Activated naive CD8-positive, alpha-beta T cell treated with anti-CD3 and anti-CD28 coated beads, Interleukin-2, amount 50 U/mL, for 16 hours (primary cell): Measurements from ENCODE around the gene SLC43A2.
A peak's percentile ranks its signal among the peaks of the same experiment; 100 is the strongest.
"Not testable (repeated sequence)": the region's sequence is repeated elsewhere in the genome, so short reads cannot be mapped to it uniquely, and the experiment has no call there.

Experiments used
- DNase-seq: peaks from one replicate; pipeline ENCODE4 v3.0.0-alpha.2; 2020; ENCODE audit warnings: low read depth, low spot score

The SLC43A2 gene

GRCh38 chr17:1590029-1590746, 38.4 kb downstream of the SLC43A2 start:
- no peak for DNase-seq

DNA sequence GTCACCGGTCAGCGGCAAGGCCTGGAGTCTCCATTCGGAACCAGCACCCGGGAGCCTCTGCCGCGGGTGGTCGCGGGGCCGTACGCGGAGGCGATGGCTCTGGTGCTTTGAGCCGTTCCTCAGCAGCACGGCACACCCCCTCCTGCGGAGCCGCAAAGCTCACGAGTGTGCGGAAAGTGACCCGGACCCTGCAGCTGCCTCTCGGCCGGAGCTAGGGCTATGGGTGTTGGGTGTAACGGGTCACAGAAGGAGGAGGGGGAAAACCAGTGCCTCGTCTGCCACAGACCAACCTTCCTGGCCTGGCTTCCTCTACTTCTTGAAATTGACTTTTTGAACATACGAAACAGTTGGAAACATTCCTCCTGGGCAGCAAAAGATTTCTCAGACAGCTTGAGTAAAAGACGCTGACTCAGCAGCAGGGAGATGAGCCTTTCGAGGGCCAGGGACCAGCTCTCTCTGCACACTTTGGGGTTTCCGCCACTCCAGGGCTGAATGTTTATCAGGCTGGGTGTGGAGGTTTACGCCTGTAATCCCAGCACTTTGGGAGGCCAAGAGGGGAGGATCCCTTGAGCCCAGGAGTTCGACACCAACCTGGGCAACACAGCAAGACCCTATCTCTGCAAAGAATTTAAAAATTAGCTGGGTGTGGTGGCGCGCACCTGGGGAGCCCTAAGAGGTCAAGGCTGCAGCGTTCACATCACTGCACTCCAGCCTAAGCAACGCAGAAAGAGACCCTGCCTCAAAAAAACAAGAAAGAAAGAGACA, 39.6 kb downstream of the SLC43A2 start:
- DNase-seq = no peak

- no peak for DNase-seq
These were observed 44.5 kb downstream of the SLC43A2 start for GRCh38 chr17:1584167-1584566.

DNA sequence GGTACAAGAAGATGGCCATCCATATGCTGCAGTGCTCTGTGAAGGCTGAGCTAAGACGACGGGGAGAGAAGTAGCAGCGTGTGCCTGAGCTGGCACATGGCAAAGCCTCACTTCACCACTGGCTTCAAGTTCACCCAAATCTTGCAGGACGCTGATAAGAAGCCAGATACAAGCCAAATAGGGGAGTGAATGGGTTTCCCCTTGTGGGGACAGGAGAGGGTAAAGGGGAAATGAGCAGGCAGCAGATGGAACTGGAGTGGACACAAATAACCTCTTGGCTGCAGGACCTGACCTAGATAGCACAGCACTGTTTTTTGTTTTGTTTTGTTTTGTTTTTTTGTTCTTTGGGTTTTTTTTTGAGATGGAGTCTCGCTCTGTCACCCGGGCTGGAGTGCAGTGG, 45.1 kb downstream of the SLC43A2 start:
- no peak for DNase-seq

DNA sequence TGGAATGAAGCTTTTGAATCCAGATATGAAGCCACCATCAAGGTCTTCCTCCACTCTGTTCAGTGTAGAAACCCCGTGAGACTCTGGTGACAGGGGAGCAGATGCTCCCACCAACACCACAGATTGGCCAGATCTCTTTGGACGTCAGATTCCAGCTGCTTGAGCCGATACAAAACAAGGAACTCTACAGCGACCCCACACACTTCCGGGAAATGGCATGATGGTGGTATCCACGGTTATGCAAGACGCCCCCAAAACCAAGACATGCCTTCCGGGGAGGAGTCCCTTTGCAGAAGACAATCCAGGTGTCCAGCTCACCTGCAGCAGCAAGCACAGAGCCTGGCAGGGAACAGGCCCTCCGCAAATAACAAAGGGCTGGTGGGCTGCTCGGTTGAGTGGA, 46.3 kb downstream of the SLC43A2 start:
- DNase-seq = no peak

DNA sequence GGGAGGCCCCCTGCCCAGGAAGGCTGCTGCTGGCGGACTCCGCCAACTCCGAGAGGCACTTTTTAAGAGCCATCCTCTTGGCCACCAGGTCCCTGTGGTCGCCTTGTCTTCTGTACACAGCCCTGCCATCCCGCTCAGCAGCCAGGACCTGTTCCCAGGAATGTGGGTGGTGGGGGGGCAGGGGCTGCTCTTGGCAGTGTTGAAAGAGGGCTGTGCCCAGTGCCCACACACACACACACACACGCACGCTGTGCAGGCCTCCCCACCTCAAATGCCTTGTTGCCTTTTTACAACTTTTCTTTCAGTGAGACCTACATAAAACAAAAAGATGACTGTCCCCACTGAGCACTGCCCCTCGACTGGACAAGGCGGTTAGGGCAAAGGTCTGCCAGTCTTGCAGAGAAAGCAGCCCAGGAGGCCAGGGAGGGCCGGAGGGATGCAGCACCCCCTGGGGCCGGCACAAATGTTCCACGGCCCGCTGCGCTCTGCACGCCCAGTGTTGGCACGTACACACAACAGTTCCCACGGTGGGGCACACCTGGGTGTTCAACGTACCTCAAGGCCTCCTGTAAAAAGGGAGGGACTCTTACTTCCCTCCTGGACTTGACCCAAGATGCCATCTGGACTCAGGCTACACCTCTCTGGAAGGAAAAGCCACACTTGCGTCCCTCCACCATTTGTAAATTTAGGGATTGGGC, 47.5 kb downstream of the SLC43A2 start:
- no peak for DNase-seq

DNA sequence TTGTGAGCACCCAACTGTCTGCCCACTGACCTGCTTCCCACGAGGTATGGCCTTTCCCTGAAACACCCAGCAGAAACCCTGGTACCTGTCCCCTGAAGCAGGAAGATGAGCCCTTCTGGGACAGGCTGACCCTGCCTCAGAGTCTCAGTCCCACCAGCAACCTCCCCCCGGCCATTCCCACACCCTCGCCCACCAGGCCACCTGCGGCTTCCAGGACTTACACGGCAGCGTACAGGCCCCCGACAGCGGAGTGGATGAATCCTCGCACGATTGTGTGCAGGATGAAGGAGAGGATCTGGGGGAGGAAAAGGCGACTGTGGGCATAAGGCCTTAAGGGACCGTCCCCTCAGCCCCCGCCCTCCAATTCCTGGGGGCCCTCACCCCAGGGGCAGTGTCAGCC, 50.6 kb downstream of the SLC43A2 start:
- DNase-seq = no peak

DNA sequence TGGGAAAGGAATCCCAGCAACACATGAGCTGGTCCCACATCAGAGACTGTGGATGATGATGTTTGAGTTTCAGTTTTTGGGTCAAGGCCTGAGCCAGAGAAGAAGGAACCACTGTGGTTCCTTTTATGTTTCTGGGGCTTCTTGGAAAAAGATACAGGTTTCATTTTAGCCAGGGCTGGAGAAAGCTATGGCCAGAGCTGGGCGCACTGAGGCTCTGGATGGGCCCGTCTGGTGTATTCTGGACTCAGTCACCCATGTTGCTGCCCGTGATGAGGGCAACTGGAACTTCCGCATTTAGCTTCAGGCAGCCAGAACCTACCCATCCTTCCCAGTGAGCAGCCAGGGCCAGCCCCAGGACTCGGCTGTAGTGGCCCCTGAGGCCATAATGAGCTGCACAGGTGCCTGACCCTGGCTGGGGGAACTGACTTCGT, 51.0 kb downstream of the SLC43A2 start:
- no peak for DNase-seq

DNA sequence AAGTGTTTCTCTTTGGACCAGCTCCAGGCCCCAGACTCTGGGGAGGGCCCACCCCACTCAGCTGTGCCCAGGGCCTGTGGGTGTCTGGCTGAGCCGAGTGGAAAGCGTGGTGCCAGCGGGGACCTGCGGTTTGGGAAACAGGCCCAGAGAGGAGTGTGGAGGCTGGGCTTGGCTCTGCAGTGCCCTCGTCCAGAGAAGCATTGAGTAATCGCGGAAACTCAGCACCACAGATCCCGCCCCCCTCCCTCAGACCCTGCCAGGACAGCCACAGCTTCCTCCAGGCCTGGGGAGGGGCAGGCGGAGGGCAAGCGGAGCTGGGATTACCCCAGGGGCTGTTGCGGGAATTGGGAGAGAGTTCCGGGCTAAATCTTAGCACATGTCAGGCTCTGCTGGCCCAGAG, 51.5 kb downstream of the SLC43A2 start:
- DNase-seq = no peak

- no peak for DNase-seq
These were observed 52.1 kb downstream of the SLC43A2 start for GRCh38 chr17:1576500-1576899.

- no peak for DNase-seq
These were observed 53.8 kb downstream of the SLC43A2 start for GRCh38 chr17:1574697-1575471.

GRCh38 chr17:1573932-1574696, 54.5 kb downstream of the SLC43A2 start:
- DNase-seq = peak; percentile 21

- DNase-seq = not testable (repeated sequence)
These were observed 56.0 kb downstream of the SLC43A2 start for GRCh38 chr17:1572646-1573045.

GRCh38 chr17:1571341-1571704, 57.3 kb downstream of the SLC43A2 start:
- DNase-seq = no peak

- no peak for DNase-seq
These were observed 59.5 kb downstream of the SLC43A2 start for GRCh38 chr17:1568950-1569810.

GRCh38 chr17:1566505-1567199, 62.0 kb downstream of the SLC43A2 start:
- DNase-seq = no peak

DNA sequence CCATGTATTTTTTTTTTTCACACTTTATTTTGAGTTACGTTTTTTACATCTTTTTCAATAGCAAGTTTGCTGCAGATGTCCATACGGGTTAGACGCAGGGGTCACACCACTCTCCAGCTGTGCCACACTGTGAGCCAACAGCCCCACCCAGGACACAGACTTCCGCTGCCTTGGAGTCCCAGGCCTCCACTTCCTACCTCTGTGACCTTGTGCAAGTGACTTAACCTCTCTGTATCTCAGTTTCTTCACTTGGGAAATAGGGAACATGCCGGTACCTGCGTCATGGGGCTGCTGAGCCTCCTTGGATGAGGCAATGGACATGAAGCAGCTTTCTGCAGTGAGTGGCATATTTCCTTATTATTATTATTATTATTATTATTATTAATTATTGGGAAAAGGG, 62.8 kb downstream of the SLC43A2 start:
- no peak for DNase-seq

DNA sequence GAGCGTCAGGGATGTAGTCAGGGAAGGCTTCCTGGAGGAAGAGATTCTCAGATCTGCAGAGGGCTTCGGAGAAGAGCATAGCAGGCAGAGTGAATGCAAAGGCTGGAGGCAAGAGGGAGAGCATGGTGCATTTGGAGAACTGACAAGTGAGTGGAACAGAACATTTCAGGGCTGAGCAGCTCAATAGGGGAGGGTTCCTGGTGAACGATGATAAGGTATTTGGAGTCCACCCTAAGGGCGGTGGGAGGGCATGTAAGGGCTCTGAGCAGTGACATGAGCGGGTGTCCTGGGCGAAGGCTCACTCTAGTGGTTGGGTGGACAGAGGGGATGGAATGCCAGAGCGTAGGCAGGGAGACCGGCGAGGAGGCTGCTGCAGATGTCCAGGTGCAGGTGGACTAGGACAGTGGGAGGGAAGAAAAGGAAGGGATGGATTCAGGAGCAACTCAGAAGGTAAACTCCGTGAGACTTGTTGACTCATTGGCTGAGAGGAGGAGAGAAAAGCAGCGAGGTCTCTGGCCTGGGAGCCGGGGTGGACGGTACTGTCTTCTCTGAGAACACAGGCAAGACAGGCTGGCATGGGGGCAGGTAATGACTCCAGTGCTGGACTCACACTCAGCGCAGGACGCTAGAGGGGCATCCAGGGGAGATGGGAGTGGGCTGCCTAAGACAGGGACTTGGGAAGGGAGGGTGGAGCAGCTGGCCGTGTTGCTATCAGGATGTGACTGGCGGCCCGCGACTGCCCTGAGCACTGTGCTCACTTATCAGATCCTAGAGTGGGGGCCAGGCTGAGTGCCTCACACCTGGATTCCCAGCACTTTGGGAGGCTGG, 64.6 kb downstream of the SLC43A2 start:
- DNase-seq = no peak

DNA sequence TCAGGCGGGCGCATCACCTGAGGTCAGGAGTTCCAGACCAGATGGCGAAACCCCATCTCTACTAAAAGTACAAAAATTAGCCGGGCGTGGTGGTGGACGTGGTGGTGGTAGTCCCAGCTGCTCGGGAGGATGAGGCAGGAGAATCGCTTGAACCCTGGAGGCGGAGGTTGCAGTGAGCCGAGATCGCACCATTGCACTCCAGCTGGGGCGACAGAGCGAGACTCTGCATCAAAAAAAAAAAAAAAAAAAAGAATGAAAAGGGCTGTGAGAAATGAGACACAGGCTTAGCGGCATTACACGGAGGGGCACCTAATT, 65.2 kb downstream of the SLC43A2 start:
- DNase-seq = not testable (repeated sequence)
